CD8-positive, alpha-beta memory T cell (primary cell): ENCODE results near the gene AGPAT4. TPM values are rescaled to one million over a fixed set of nuclear protein-coding genes. Genes with fewer than 3 reads are reported as not detected.

ENCODE experiments used
- CTCF ChIA-PET: fragments of 350-600 bp; sonication (Branson Sonifier 250); formaldehyde crosslinking; loops from one replicate; lab custom pipeline; 2021; ENCODE audit warnings: antibody characterized with exemption; lab: Charles Lee
- POLR2A ChIA-PET: fragments of 350-600 bp; sonication (Branson Sonifier 250); formaldehyde crosslinking; loops from one replicate; lab custom pipeline; 2021; ENCODE audit warnings: antibody characterized with exemption; lab: Charles Lee
- DNase-seq, 5 donors: peaks; one replicate each; pipeline versions ENCODE4 v3.0.0 to v3.0.0-alpha.2; 2020 to 2022; ENCODE audit warnings: mixed read lengths in 1 of 5
- H3K27ac ChIP-seq: one replicate; pipeline ENCODE4 v1.7.0; 2013; ENCODE audit warnings: low read depth, mild to moderate bottlenecking, low read length, moderate library complexity
- H3K27me3 ChIP-seq: 2 replicates; pipeline ENCODE4 v1.7.0; 2013; ENCODE audit warnings: low read length, mild to moderate bottlenecking; ENCODE audit not compliant: insufficient read depth, poor library complexity, severe bottlenecking
- H3K36me3 ChIP-seq: 2 replicates; pipeline ENCODE4 v1.7.0; 2013; ENCODE audit warnings: mild to moderate bottlenecking, low read length, moderate library complexity; ENCODE audit not compliant: insufficient read depth
- H3K4me1 ChIP-seq: 2 replicates; pipeline ENCODE4 v1.7.0; 2013; ENCODE audit warnings: mild to moderate bottlenecking, low read length, moderate library complexity; ENCODE audit not compliant: insufficient read depth
- H3K4me3 ChIP-seq: 2 replicates; pipeline ENCODE4 v1.7.0; 2013; ENCODE audit warnings: mild to moderate bottlenecking, low read length
- H3K9me3 ChIP-seq: 2 replicates; pipeline ENCODE4 v1.7.0; 2013; ENCODE audit warnings: mild to moderate bottlenecking, low read length
- H3K27ac Mint-ChIP-seq, 8 donors: one replicate each; pipeline ENCODE4 v1.8.0; 2020 to 2021; ENCODE audit warnings: mixed read lengths in 8 of 8, mild to moderate bottlenecking in 6 of 8, inconsistent platforms in 3 of 8, moderate library complexity in 3 of 8
- H3K27me3 Mint-ChIP-seq, 2 donors: one replicate each; pipeline ENCODE4 v1.8.0; 2020 to 2021; ENCODE audit warnings: mixed read lengths in 2 of 2, mild to moderate bottlenecking in 1 of 2, moderate library complexity in 1 of 2
- H3K36me3 Mint-ChIP-seq, 3 donors: one replicate each; pipeline ENCODE4 v1.8.0; 2020 to 2021; ENCODE audit warnings: mixed read lengths in 3 of 3, inconsistent platforms in 1 of 3, mild to moderate bottlenecking in 1 of 3
- H3K4me1 Mint-ChIP-seq, 3 donors: one replicate each; pipeline ENCODE4 v1.8.0; 2020 to 2021; ENCODE audit warnings: mixed read lengths in 3 of 3, inconsistent platforms in 1 of 3, mild to moderate bottlenecking in 1 of 3
- H3K4me3 Mint-ChIP-seq, 7 donors: one replicate each; pipeline ENCODE4 v1.8.0; 2020 to 2021; ENCODE audit warnings: mixed read lengths in 7 of 7, mild to moderate bottlenecking in 6 of 7, moderate library complexity in 4 of 7, inconsistent platforms in 2 of 7
- H3K9me3 Mint-ChIP-seq, 5 donors: one replicate each; pipeline ENCODE4 v1.8.0; 2020 to 2022; ENCODE audit warnings: mixed read lengths in 5 of 5, mild to moderate bottlenecking in 3 of 5, moderate library complexity in 2 of 5, inconsistent platforms in 1 of 5
- polyA plus RNA-seq: library from polyadenylated mRNA; unstranded; fragments of 300-500 nt; fragmentation: Illumina TruSeq; gene quantifications from one replicate; pipeline ENCODE4 v1.2.3, GENCODE V29; 2021
- total RNA-seq, 2 experiments: library from RNA; stranded (reverse); gene quantifications; one replicate each; pipeline ENCODE4 v1.2.3, GENCODE V29; 2021

The AGPAT4 gene
- total and polyA plus RNA-seq, 3 experiments from 2014 or later = 2.2 to 5.9 (median 2.8) TPM

- Histone ChIP-seq H3K4me1 (no peaks in the 10 kb centered on the region), H3K9me3 (no peaks in the 10 kb centered on the region), H3K27ac (no peak overlapping the region), H3K4me3 (no peak overlapping the region), H3K27me3 (no peaks in the 10 kb centered on the region), H3K36me3 (no peaks in the 10 kb centered on the region)
- no peak overlapping the region for H3K4me3 Mint-ChIP-seq
- POLR2A ChIA-PET = no interaction called here
- peaks cover 0 to 3% of the 10 kb centered on the region in 2 donors for H3K27me3 Mint-ChIP-seq
- CTCF ChIA-PET = no interaction called here
- H3K36me3 Mint-ChIP-seq = peaks cover 10 to 12% (median 11%) of the 10 kb centered on the region in 3 donors
- no peak for DNase-seq
- peaks cover 0 to 4% (median 3%) of the 10 kb centered on the region in 5 donors for H3K9me3 Mint-ChIP-seq
- H3K4me1 Mint-ChIP-seq = peaks cover 0 to 6% (median 0%) of the 10 kb centered on the region in 3 donors
- peak overlapping the region in 1 of 8 donors; percentile 27 for H3K27ac Mint-ChIP-seq
These were observed 104.8 kb downstream of the AGPAT4 start for GRCh38 chr6:161169035-161169434.

- DNase-seq = no peak
- POLR2A ChIA-PET = no interaction called here
- H3K27ac ChIP-seq = no peak overlapping the region
- Mint-ChIP-seq H3K27me3 (peaks cover 0 to 3% of the 10 kb centered on the region in 2 donors), H3K36me3 (peaks cover 9 to 12% (median 11%) of the 10 kb centered on the region in 3 donors), H3K27ac (peak overlapping the region in 1 of 8 donors; percentile 27), H3K4me3 (no peak overlapping the region), H3K9me3 (peaks cover 0 to 3% (median 3%) of the 10 kb centered on the region in 5 donors), H3K4me1 (peaks cover 0 to 6% (median 0%) of the 10 kb centered on the region in 3 donors)
- H3K9me3 ChIP-seq = no peaks in the 10 kb centered on the region
- H3K4me1 ChIP-seq = no peaks in the 10 kb centered on the region
- no peak overlapping the region for H3K4me3 ChIP-seq
- CTCF ChIA-PET = no interaction called here
- no peaks in the 10 kb centered on the region for H3K27me3 ChIP-seq
- H3K36me3 ChIP-seq = no peaks in the 10 kb centered on the region
These were observed 105.5 kb downstream of the AGPAT4 start for GRCh38 chr6:161168281-161168891.

GRCh38 chr6:161166677-161167076 lies 107.2 kb downstream of the AGPAT4 start:
- ChIA-PET CTCF (no interaction called here), POLR2A (no interaction called here)
- DNase-seq = no peak
- Histone ChIP-seq H3K9me3 (no peaks in the 10 kb centered on the region), H3K4me3 (no peak overlapping the region), H3K27ac (no peak overlapping the region), H3K36me3 (no peaks in the 10 kb centered on the region), H3K27me3 (no peaks in the 10 kb centered on the region), H3K4me1 (no peaks in the 10 kb centered on the region)
- peak overlapping the region in 1 of 8 donors; percentile 20 for H3K27ac Mint-ChIP-seq
- peaks cover 12 to 15% (median 14%) of the 10 kb centered on the region in 3 donors for H3K36me3 Mint-ChIP-seq
- H3K4me3 Mint-ChIP-seq = no peak overlapping the region
- H3K27me3 Mint-ChIP-seq = peaks cover 0 to 3% of the 10 kb centered on the region in 2 donors
- H3K4me1 Mint-ChIP-seq = peaks cover 0 to 6% (median 0%) of the 10 kb centered on the region in 3 donors
- no peaks in the 10 kb centered on the region for H3K9me3 Mint-ChIP-seq

GRCh38 chr6:161166176-161166575 lies 107.7 kb downstream of the AGPAT4 start:
- CTCF ChIA-PET = interaction anchor here (1.3 kb wide), 1 partner anchor 11 kb away, joined by 3 read pairs; no protein-coding TSS in a partner anchor
- POLR2A ChIA-PET = no interaction called here
- no peak overlapping the region for H3K27ac ChIP-seq
- no peaks in the 10 kb centered on the region for H3K36me3 ChIP-seq
- H3K27ac Mint-ChIP-seq = peak overlapping the region in 1 of 8 donors; percentile 56
- DNase-seq = no peak
- H3K4me1 Mint-ChIP-seq = peaks cover 0 to 5% (median 0%) of the 10 kb centered on the region in 3 donors
- H3K36me3 Mint-ChIP-seq = peaks cover 12 to 17% (median 15%) of the 10 kb centered on the region in 3 donors
- no peak overlapping the region for H3K4me3 Mint-ChIP-seq
- no peaks in the 10 kb centered on the region for H3K9me3 Mint-ChIP-seq
- H3K9me3 ChIP-seq = no peaks in the 10 kb centered on the region
- no peaks in the 10 kb centered on the region for H3K27me3 ChIP-seq
- no peak overlapping the region for H3K4me3 ChIP-seq
- peaks cover 0 to 2% of the 10 kb centered on the region in 2 donors for H3K27me3 Mint-ChIP-seq
- no peaks in the 10 kb centered on the region for H3K4me1 ChIP-seq

GRCh38 chr6:161164182-161164625 lies 109.7 kb downstream of the AGPAT4 start:
- Mint-ChIP-seq H3K36me3 (peaks cover 12 to 18% (median 13%) of the 10 kb centered on the region in 3 donors), H3K4me3 (no peak overlapping the region), H3K27me3 (peaks cover 0 to 3% of the 10 kb centered on the region in 2 donors), H3K4me1 (no peaks in the 10 kb centered on the region), H3K27ac (no peak overlapping the region), H3K9me3 (no peaks in the 10 kb centered on the region)
- no peak overlapping the region for H3K4me3 ChIP-seq
- no peak overlapping the region for H3K27ac ChIP-seq
- H3K4me1 ChIP-seq = no peaks in the 10 kb centered on the region
- ChIA-PET POLR2A (no interaction called here), CTCF (no interaction called here)
- no peak for DNase-seq
- H3K36me3 ChIP-seq = no peaks in the 10 kb centered on the region
- H3K9me3 ChIP-seq = no peaks in the 10 kb centered on the region
- no peaks in the 10 kb centered on the region for H3K27me3 ChIP-seq

GRCh38 chr6:161163466-161164181 lies 110.2 kb downstream of the AGPAT4 start:
- POLR2A ChIA-PET = no interaction called here
- no peak overlapping the region for H3K27ac Mint-ChIP-seq
- no peaks in the 10 kb centered on the region for H3K4me1 ChIP-seq
- CTCF ChIA-PET = no interaction called here
- no peaks in the 10 kb centered on the region for H3K27me3 ChIP-seq
- peaks cover 12 to 18% (median 13%) of the 10 kb centered on the region in 3 donors for H3K36me3 Mint-ChIP-seq
- no peak overlapping the region for H3K4me3 Mint-ChIP-seq
- H3K36me3 ChIP-seq = no peaks in the 10 kb centered on the region
- peaks cover 0 to 2% of the 10 kb centered on the region in 2 donors for H3K27me3 Mint-ChIP-seq
- no peak overlapping the region for H3K4me3 ChIP-seq
- no peaks in the 10 kb centered on the region for H3K9me3 Mint-ChIP-seq
- no peaks in the 10 kb centered on the region for H3K9me3 ChIP-seq
- DNase-seq = no peak
- no peak overlapping the region for H3K27ac ChIP-seq
- no peaks in the 10 kb centered on the region for H3K4me1 Mint-ChIP-seq

- POLR2A ChIA-PET = no interaction called here
These were observed 111.1 kb downstream of the AGPAT4 start for GRCh38 chr6:161162722-161163121.

More at GRCh38 chr6:161162722-161163121, 111.1 kb downstream of the AGPAT4 start:
- Histone ChIP-seq H3K27ac (no peak overlapping the region), H3K36me3 (no peaks in the 10 kb centered on the region), H3K27me3 (no peaks in the 10 kb centered on the region), H3K9me3 (no peaks in the 10 kb centered on the region), H3K4me3 (no peak overlapping the region), H3K4me1 (no peaks in the 10 kb centered on the region)
- Mint-ChIP-seq H3K4me3 (no peak overlapping the region), H3K9me3 (peaks cover 0 to under 1% (median 0%) of the 10 kb centered on the region in 5 donors), H3K27me3 (peaks cover 0 to 2% of the 10 kb centered on the region in 2 donors), H3K36me3 (peaks cover 16 to 20% (median 20%) of the 10 kb centered on the region in 3 donors), H3K4me1 (no peaks in the 10 kb centered on the region), H3K27ac (no peak overlapping the region)
- CTCF ChIA-PET = no interaction called here
- DNase-seq = no peak
